MV-4-11 (cell line): Measurements from ENCODE around the gene EIF5A2.
"Not testable (repeated sequence)": the region's sequence is repeated elsewhere in the genome, so short reads cannot be mapped to it uniquely, and the experiment has no call there.

ENCODE experiments used
- DNase-seq: peaks from one replicate; lab custom pipeline; 2025; lab: John Stamatoyannopoulos, UW

EIF5A2 gene

DNA sequence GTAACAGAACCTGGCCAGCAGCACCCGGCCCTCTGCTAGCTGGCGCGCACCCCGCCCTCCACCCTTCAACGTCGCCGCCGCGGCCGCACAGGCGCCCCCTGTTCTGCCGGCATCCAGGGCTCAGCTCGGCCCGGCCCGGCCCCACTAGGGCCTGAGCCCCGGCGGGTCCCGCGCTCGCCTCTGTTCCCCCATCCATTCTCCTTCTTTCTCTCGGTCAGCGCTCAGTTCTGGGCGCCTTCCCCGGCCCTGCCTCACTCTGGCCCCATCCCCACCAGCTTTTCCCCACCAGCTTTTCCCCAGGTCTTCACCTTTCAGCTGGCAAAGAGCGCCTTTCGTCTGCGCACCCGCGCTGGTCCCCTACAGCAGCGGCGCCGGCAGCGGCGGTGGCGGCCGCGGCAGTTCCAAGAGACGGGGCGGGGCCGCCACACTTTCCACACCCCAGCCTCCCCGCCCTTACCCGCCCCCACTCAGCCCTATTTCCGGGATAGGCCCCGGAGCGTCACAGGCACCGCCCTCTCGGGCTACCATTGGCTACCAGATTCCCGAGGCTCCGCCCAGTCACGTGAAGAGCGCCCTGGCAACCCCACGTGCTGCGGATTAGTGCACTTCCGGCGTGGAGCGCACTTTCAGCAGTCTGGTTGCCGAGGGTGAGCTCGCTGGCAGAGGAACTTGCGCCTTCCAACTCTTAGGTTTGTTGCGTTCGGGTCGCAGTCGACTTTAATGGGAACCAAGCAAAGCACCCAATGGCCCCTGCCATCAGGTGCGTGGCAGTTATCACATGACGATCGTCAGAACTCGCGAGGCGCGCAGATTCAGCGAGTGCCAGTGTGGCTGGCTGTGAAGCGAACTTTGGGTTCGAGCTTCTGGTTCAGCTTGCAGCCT is at the start of gene EIF5A2:
TSS of gene EIF5A2 (minus strand) at position 403 of the 882 bp plus-strand sequence. CDS start 831 bp downstream, outside the sequence.
- peak; percentile 99 for DNase-seq

- no peak for DNase-seq
These were observed 48.2 kb upstream of the EIF5A2 start for GRCh38 chr3:170956647-170957046.

DNA sequence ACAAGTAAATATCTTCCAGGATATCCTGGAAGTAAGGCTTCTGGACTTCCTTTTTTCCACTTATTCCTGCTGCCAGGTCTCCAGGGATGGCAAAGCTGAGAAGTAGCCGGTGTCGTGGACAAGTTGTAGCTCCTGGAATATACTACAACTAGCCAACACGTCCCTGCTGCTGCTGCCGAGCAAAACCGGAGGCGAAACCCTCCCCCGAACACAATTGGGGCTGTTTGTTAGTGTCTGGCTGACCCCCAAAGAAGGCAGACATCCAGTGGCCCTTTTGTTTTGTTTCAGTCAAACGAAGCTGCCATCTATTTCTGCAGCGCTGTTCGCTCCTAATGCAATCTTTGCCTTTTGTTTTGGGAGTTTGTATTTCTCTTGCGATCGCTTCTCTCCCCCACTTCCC is 45.3 kb upstream of the EIF5A2 start:
- no peak for DNase-seq

DNA sequence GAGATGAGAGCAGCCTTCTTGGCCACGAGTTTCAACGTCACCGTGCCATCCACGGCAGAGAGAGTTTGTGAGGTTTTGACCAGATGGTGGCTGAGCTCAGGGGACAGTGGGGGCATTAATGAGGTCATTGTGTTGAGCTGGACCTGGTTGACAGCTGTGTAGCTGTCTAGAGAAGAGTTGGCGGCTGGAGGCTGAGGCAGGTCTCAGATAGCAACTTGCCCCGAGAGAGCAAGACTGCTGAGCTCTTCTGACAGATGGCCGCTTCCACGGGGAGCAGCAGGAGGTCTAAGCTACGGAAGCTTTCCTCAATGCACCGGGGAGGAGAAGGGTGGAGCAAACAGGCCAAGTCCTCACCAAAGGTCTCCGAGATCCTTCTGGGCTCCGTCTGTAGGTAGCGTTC is 44.8 kb upstream of the EIF5A2 start:
- DNase-seq: no peak

GRCh38 chr3:170949211-170949610 is 40.8 kb upstream of the EIF5A2 start:
- no peak for DNase-seq

DNA sequence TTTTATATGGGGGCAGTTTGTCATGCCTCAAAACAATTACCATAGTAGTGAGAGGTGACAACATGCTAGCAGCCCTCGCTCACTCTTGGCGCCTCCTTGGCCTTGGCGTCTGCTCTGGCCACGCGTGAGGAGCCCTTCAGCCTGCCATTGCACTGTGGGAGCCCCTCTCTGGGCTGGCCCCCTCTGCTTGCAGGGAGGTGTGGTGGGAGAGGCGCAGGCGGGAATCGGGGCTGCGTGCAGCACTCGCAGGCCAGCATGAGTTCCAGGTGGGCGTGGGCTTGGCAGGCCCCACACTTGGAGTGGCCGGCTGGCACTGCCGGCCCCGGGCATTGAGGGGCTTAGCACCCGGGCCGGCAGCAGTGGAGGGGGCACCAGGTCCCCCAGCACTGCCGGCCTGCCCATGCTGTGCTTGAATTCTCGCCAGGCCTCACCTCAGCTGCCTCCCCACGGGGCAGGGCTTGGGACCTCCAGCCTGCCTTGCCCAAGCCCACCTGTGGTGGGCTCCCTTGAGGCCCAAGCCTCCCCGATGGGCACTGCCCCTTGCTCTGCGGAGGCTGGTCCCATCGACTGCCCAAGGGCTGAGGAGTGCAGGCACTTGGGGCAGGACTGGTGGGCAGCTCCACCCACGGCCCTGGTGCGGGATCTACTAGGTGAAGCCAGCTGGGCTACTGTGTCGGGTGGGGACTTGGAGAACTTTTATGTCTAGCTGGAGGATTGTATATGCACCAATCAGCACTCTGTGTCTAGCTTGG is 38.8 kb upstream of the EIF5A2 start:
- DNase-seq: no peak

DNA sequence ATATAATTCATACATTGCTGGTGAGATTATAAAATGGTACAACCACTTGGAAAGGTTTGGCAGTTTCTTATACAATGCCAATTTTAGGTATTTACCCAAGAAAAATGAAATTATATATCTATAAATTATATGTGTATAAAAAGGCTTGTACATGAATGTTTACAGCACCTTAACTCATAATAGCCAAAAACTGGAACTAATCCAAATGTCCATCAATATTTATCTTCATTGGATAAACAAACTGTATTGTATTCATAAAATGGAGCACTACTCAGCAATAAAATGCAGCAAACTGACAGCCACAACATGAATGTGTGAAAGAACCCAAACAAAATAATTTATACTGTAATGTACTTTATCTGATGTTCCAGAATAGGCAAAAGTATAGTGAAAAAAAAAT is 33.6 kb upstream of the EIF5A2 start:
- no peak for DNase-seq

GRCh38 chr3:170941551-170941950 is 33.1 kb upstream of the EIF5A2 start:
- DNase-seq: no peak

- not testable (repeated sequence) for DNase-seq
These were observed 24.6 kb upstream of the EIF5A2 start for GRCh38 chr3:170933039-170933438.

DNA sequence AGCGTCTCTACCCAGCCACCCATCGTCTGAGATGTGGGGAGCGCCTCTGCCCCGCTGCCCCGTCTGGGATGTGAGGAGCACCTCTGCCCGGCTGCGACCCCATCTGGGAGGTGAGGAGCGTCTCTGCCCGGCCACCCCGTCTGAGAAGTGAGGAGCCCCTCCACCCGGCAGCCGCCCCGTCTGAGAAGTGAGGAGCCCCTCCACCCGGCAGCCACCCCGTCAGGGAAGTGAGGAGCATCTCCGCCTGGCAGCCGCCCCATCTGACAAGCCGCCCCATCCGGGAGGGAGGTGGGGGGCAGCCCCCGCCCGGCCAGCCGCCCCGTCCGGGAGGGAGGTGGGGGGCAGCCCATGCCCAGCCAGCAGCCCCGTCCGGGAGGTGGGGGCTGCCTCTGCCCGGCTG is 15.1 kb upstream of the EIF5A2 start:
- DNase-seq: not testable (repeated sequence)

DNA sequence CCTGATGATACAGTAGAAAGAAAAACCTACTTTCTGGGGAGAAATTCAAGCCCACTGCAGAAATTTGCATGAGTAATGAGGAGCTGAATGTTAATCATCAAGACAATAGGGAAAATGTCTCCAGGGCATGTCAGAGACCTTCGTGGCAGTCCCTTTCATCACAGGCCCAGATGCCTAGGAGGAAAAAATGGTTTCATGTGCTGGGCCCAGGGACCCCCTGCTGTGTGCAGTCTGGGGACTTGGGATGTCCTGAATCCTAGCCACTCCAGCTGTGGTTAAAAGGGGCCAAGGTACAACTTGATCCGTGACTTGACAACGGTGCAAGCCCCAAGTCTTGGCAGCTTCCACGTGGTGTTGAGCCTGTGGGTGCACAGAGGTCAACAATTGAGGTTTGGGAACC is 10.3 kb upstream of the EIF5A2 start:
- DNase-seq: no peak

DNA sequence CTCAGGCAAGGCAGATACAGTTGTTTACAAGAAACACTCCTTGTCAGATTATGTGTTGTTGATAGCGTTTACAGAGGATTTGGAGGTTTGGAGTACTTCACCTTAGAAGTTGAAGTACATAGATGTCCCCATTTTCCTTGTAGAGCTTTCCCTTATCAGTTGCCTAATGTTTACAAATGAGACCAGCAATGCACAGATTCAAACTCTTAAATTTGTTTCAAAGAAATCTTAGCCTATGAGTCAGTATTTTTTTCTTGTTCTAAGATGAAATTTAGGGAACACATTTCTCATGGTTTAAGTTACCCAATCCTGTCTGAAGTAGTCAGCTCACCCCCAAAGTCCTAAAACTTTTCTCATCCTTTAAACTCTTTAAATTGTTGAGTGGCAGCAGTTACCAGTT is 6.3 kb upstream of the EIF5A2 start:
- DNase-seq: no peak

DNA sequence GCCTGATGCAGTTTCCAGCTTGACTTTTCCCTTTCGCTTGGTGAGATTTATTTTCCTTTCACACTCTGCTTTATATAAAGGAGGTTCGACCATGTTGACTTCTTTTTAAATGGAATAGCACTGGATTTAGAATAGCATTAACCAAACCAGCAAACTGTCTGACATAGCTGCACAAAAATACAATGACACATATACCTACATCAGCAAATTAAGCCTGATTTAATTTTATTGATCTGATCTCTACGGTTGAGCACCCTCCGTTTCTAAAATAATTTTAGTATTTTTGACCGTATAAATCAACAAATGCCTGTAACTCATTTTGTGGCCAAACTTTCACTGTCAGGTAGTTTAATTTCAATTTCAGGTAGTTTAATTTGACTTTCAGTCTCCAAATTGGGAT is 5.8 kb upstream of the EIF5A2 start:
- DNase-seq: no peak

- no peak for DNase-seq
These were observed 2.6 kb upstream of the EIF5A2 start for GRCh38 chr3:170911051-170911450.

- DNase-seq: no peak
These were observed 2.1 kb upstream of the EIF5A2 start for GRCh38 chr3:170910542-170910941.

- DNase-seq: peak; percentile 36
These were observed 879 bp upstream of the EIF5A2 start for GRCh38 chr3:170909129-170909903.

- no peak for DNase-seq
These were observed 701 bp downstream of the EIF5A2 start for GRCh38 chr3:170907637-170908234.

- DNase-seq: no peak
These were observed 2.6 kb downstream of the EIF5A2 start for GRCh38 chr3:170905862-170906261.

GRCh38 chr3:170903123-170903522 is 5.3 kb downstream of the EIF5A2 start:
- DNase-seq: no peak

GRCh38 chr3:170899455-170899854 is 9.0 kb downstream of the EIF5A2 start:
- DNase-seq: no peak

- no peak for DNase-seq
These were observed 10.5 kb downstream of the EIF5A2 start for GRCh38 chr3:170897978-170898377.

DNA sequence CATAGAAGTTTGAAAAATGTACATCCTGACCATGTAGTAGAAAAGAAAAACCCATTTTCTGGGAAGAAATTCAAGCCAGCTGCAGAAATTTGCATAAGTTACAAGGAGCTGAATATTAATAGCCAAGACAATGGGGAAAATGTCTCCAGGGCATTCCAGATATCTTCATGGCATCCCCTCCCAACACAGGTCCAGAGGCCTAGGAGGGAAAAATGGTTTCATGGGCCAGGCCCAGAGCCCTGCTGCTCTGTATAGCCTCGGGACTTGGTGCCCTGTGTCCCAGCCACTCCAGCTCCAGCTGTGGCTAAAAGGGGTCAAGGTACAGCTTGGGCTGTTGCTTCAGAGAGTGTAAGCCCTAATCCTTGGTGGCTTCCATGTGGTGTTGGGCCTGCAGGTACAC is 11.2 kb downstream of the EIF5A2 start:
- DNase-seq: not testable (repeated sequence)
